HTR-8/SVneo (cell line): ENCODE results near the gene LINC01488.

Experiments
- DNase-seq: peaks from one replicate; pipeline ENCODE4 v3.0.0; 2011; ENCODE audit warnings: low spot score, mixed read lengths; ENCODE audit not compliant: insufficient read length
- FAIRE-seq: peaks from 2 replicates; lab custom pipeline; 2011; peaks lifted over from hg19 to GRCh38; lab: Jason Lieb, UNC

Gene LINC01488

GRCh38 chr11:69462106-69462951 is 19.1 kb upstream of the LINC01488 start:
- DNase-seq (no peak), FAIRE-seq (peak; percentile 51)

GRCh38 chr11:69463181-69463994 is 18.1 kb upstream of the LINC01488 start:
- DNase-seq, result no peak
- FAIRE-seq, result no peak

GRCh38 chr11:69463995-69464960 is 17.2 kb upstream of the LINC01488 start:
- FAIRE-seq (no peak), DNase-seq (no peak)

GRCh38 chr11:69465236-69466000 is 16.0 kb upstream of the LINC01488 start:
- no peak for DNase-seq
- FAIRE-seq, result no peak

GRCh38 chr11:69466039-69466438 is 15.4 kb upstream of the LINC01488 start:
- FAIRE-seq, result no peak
- no peak for DNase-seq

DNA sequence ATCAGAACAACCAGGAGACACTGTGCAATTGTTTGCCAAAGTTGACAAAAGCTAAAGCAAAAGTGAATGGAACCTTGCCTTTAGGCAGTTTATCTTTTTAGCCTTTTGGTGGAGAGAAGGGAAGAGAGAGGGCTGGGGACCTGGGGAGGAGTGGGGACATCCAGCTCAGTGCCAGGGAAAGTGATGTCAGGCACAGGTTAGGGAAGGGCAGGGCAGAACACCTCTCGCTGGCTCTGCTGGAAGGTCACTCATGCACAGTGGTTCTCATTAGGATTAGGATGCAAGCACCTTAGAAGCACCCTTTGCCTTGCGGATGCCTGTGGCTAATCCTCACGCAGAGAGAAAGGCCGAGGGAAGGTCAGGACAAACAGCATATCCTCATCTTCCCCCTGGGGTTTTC is 14.3 kb upstream of the LINC01488 start:
- no peak for DNase-seq
- no peak for FAIRE-seq

DNA sequence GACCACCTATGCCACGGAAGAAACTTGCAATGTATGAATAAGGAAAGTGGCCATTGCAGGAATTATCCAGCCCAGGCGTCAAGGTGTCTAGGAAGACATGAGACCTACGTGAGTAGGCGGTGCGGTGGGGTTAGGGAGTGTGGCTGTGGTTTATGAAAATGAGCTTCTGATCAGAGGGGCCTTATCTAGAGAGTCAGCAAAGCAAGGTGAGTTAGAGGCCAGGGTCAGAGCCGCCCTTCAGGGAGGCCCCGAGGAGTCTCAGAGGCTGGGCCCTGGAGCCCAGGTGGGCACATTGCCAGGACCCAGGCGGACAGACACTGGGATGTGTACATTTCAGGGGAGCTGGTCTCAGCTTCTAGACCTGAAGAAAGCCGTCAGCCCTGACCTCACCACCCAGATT is 13.8 kb upstream of the LINC01488 start:
- DNase-seq, result no peak
- no peak for FAIRE-seq

GRCh38 chr11:69468221-69468620 is 13.2 kb upstream of the LINC01488 start:
- no peak for DNase-seq
- no peak for FAIRE-seq

GRCh38 chr11:69468911-69469885 is 12.3 kb upstream of the LINC01488 start:
- DNase-seq (no peak), FAIRE-seq (no peak)

DNA sequence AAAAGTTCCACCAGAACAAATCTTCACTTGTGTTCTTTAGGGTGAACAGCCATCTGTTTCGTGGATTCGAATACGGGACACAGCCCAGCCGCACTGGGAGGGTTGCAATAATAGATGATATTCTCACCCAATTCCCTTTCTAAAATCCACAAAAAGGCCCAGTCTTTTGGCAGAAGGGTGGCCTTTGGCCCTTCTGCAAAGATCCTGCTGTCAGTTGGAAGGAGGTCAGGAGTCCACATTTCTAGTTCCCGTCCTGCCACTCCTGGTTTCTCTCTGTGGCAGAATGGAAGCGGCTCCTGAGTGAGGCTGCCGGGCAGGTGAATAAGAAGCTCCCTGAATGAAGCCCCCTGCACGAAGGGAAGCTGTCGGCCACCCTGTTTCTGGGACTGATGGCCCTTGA is 11.2 kb upstream of the LINC01488 start:
- no peak for DNase-seq
- no peak for FAIRE-seq

DNA sequence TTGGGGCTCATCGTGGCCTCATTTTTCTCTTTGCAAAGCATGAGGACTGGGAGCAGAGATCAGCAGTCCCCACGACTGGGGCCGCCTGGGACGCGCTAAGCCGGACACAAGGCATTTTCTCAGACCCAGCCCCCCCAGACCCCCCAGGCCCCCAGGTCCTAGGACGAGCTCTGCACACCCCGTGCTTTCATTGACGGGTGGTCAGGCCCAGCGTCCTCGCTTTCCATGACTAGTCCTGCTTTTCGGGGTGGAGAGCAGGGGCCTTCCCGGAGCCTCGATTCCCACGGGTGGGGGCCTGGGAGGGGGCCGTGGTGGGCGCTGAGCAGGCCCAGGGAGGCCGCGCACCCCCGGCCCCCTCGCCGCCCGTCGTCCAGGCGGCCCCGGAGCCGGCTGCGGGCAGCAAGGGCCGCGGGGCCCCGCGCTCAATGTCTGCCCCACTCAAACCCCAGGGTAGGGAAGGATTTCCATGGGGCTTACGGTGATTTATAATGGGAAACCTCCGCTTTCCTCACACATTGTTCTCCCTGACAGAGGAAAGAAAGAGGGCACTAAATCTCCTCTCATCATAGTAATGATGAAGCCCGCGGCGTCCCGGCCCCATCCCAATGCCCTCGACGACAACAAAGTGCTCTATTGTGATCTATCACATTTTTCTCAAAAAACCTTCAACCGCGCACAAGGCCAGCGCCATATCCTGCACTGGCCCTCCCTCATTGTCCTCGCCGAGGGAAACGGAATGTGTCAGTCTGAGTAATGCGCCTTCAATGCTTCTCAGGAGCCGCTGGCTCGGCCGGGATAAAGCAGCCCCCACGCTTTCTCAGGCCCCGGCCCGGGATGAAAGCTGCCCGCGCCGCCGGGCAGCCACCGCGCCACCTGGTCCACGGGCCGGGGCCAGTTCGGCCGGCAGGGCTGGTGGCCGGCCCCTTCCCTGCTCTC is 10.4 kb upstream of the LINC01488 start:
- FAIRE-seq, result no peak
- DNase-seq, result no peak

GRCh38 chr11:69471729-69472540 is 9.5 kb upstream of the LINC01488 start:
- DNase-seq (no peak), FAIRE-seq (no peak)

GRCh38 chr11:69472541-69473275 is 8.8 kb upstream of the LINC01488 start:
- DNase-seq (no peak), FAIRE-seq (no peak)

GRCh38 chr11:69473276-69473845 is 8.1 kb upstream of the LINC01488 start:
- DNase-seq (no peak), FAIRE-seq (no peak)

DNA sequence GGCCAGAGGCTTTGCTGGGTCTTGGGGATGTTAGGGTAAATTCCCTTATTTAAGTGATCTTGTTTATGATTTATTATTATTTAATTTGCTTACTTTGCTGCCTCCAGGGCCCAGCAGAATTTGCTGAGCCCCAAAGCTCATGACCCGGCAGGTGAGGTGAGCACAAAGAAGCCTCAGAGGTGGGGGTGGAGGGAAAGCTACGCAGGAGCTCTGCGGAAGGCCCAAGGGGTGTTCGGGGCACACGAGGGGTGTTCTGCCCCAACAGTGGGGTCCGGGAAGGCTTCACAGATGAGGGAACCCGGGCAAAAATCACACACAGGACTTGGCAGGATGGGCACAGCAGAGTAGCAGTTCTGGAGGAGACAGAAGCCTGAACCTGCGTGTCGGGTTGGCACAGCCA is 6.7 kb upstream of the LINC01488 start:
- DNase-seq (no peak), FAIRE-seq (no peak)
